ENCODE measurements around the gene BTBD18.

Gene BTBD18

GRCh38 chr11:57751676-57752253, at the start of gene BTBD18:
Gene BTBD18, minus strand, starts transcription at chr11:57751819. Its CDS starts 631 bp downstream, at chr11:57751188.
- DNase-seq = no peak

- DNase-seq = no peak
Observed at GRCh38 chr11:57801183-57801485, 49.5 kb upstream of the BTBD18 start.

- no peak for DNase-seq
Observed at GRCh38 chr11:57800444-57801182, 49.0 kb upstream of the BTBD18 start.

- no peak for DNase-seq
Observed at GRCh38 chr11:57798905-57799559, 47.4 kb upstream of the BTBD18 start.

- no peak for DNase-seq
Observed at GRCh38 chr11:57793351-57794115, 41.9 kb upstream of the BTBD18 start.

GRCh38 chr11:57792870-57793269, 41.3 kb upstream of the BTBD18 start:
- DNase-seq = no peak

- DNase-seq = peak; percentile 83
Observed at GRCh38 chr11:57792060-57792541, 40.5 kb upstream of the BTBD18 start.

- DNase-seq = no peak
Observed at GRCh38 chr11:57791321-57792059, 39.9 kb upstream of the BTBD18 start.

- no peak for DNase-seq
Observed at GRCh38 chr11:57788703-57789088, 37.1 kb upstream of the BTBD18 start.

GRCh38 chr11:57787920-57788702, 36.5 kb upstream of the BTBD18 start:
- DNase-seq = no peak

- DNase-seq = no peak
Observed at GRCh38 chr11:57787006-57787604, 35.5 kb upstream of the BTBD18 start.

- DNase-seq = no peak
Observed at GRCh38 chr11:57786436-57786835, 34.8 kb upstream of the BTBD18 start.

GRCh38 chr11:57785072-57785471, 33.5 kb upstream of the BTBD18 start:
- no peak for DNase-seq

- no peak for DNase-seq
Observed at GRCh38 chr11:57781529-57781943, 29.9 kb upstream of the BTBD18 start.

GRCh38 chr11:57779276-57779675, 27.7 kb upstream of the BTBD18 start:
- no peak for DNase-seq

- no peak for DNase-seq
Observed at GRCh38 chr11:57778318-57779037, 26.9 kb upstream of the BTBD18 start.

- no peak for DNase-seq
Observed at GRCh38 chr11:57777969-57778317, 26.3 kb upstream of the BTBD18 start.

- DNase-seq = no peak
Observed at GRCh38 chr11:57776577-57777210, 25.1 kb upstream of the BTBD18 start.

- DNase-seq = no peak
Observed at GRCh38 chr11:57776031-57776521, 24.5 kb upstream of the BTBD18 start.

GRCh38 chr11:57775491-57775890, 23.9 kb upstream of the BTBD18 start:
- DNase-seq = no peak

Measured in stimulated activated CD4-positive, alpha-beta T cell treated with anti-CD3 and anti-CD28 coated beads, Interleukin-1b, Interleukin-23, amount 100 ng/mL, for 48 hours (primary cell).